Activated T-helper 1 cell treated with Interleukin-2 at 50 U/mL for 16 hours (primary cell): Measurements from ENCODE around the gene ZG16.
"Not testable (repeated sequence)": the region's sequence is repeated elsewhere in the genome, so short reads cannot be mapped to it uniquely, and the experiment has no call there.

Experiments
- DNase-seq: peaks from one replicate; pipeline ENCODE4 v3.0.0-alpha.2; 2020; ENCODE audit warnings: low read depth

Gene ZG16

GRCh38 chr16:29777576-29778350 lies at the start of gene ZG16:
Gene ZG16, plus strand, starts transcription at chr16:29778256. Its CDS starts 1,011 bp downstream, at chr16:29779267.
- no peak for DNase-seq

GRCh38 chr16:29729116-29729521 lies 48.9 kb upstream of the ZG16 start:
- DNase-seq = no peak

GRCh38 chr16:29730649-29731048 lies 47.4 kb upstream of the ZG16 start:
- DNase-seq = no peak

- not testable (repeated sequence) for DNase-seq
These were observed 46.1 kb upstream of the ZG16 start for GRCh38 chr16:29731768-29732601.

GRCh38 chr16:29734786-29735185 lies 43.3 kb upstream of the ZG16 start:
- DNase-seq = no peak

GRCh38 chr16:29736112-29736511 lies 41.9 kb upstream of the ZG16 start:
- no peak for DNase-seq

GRCh38 chr16:29736764-29737163 lies 41.3 kb upstream of the ZG16 start:
- no peak for DNase-seq

GRCh38 chr16:29737713-29738112 lies 40.3 kb upstream of the ZG16 start:
- no peak for DNase-seq

GRCh38 chr16:29738514-29738913 lies 39.5 kb upstream of the ZG16 start:
- no peak for DNase-seq

- not testable (repeated sequence) for DNase-seq
These were observed 38.0 kb upstream of the ZG16 start for GRCh38 chr16:29739927-29740629.

- not testable (repeated sequence) for DNase-seq
These were observed 37.4 kb upstream of the ZG16 start for GRCh38 chr16:29740630-29741015.

- DNase-seq = no peak
These were observed 35.3 kb upstream of the ZG16 start for GRCh38 chr16:29742683-29743275.

GRCh38 chr16:29743475-29743826 lies 34.6 kb upstream of the ZG16 start:
- no peak for DNase-seq

- DNase-seq = no peak
These were observed 34.1 kb upstream of the ZG16 start for GRCh38 chr16:29743827-29744531.

- no peak for DNase-seq
These were observed 33.4 kb upstream of the ZG16 start for GRCh38 chr16:29744541-29745101.

GRCh38 chr16:29745121-29745852 lies 32.8 kb upstream of the ZG16 start:
- DNase-seq = peak; percentile 38

- DNase-seq = peak; percentile 90
These were observed 32.2 kb upstream of the ZG16 start, which contains the start of gene C16orf54 for GRCh38 chr16:29745853-29746345. Gene C16orf54, minus strand, starts transcription at chr16:29745990. Its CDS starts 1,039 bp downstream, at chr16:29744951.

- DNase-seq = not testable (repeated sequence)
These were observed 31.5 kb upstream of the ZG16 start for GRCh38 chr16:29746518-29746917.

GRCh38 chr16:29747947-29748759 lies 29.9 kb upstream of the ZG16 start:
- no peak for DNase-seq
